K562 (cell line): ENCODE data around the gene PLPP7. TPM values are rescaled to one million over a fixed set of nuclear protein-coding genes. Genes with fewer than 3 reads are reported as not detected.
A peak's percentile ranks its signal among the peaks of the same experiment; 100 is the strongest.

ENCODE experiments used
- ATF2 ChIP-seq: sonication (generic); formaldehyde crosslinking; IDR thresholded peaks from 2 replicates; pipeline ENCODE4 v1.8.1; 2022; ENCODE audit warnings: missing genetic modification reagents
- CREBBP ChIP-seq: IDR thresholded peaks from one replicate; pipeline ENCODE4 v1.6.1; 2012; ENCODE audit warnings: low read depth, mild to moderate bottlenecking, control low read depth, inconsistent platforms, low read length
- HDAC3 ChIP-seq: fragments of 450-650 bp; IDR thresholded peaks from 2 replicates; pipeline ENCODE4 v1.6.1; 2018; ENCODE audit warnings: borderline replicate concordance, mild to moderate bottlenecking, moderate library complexity; ENCODE audit not compliant: partially characterized antibody
- LARP7 ChIP-seq: fragments of 450-650 bp; IDR thresholded peaks from 2 replicates; pipeline ENCODE4 v1.6.1; 2016
- MIER1 ChIP-seq: fragments of 450-650 bp; IDR thresholded peaks from 2 replicates; pipeline ENCODE4 v1.6.1; 2016; ENCODE audit warnings: antibody characterized with exemption, mild to moderate bottlenecking, low read depth
- PRPF4 ChIP-seq: fragments of 200-400 bp; formaldehyde crosslinking; IDR thresholded peaks from one replicate; pipeline ENCODE4 v1.6.1; 2017; ENCODE audit warnings: low read length, low read depth, mild to moderate bottlenecking; ENCODE audit not compliant: insufficient read depth, poor library complexity, severe bottlenecking
- SIX5 ChIP-seq, 2 experiments: IDR thresholded peaks; 2 replicates each; pipeline ENCODE4 v1.6.1; 2011; ENCODE audit warnings: low read length in 2 of 2, borderline replicate concordance in 1 of 2, low read depth in 1 of 2, mild to moderate bottlenecking in 1 of 2, moderate library complexity in 1 of 2; ENCODE audit not compliant: insufficient read depth in 1 of 2
- SOX6 ChIP-seq: fragments of 450-650 bp; IDR thresholded peaks from 2 replicates; pipeline ENCODE4 v1.6.1; 2014; ENCODE audit warnings: mild to moderate bottlenecking
- ZBTB11 ChIP-seq, 3 experiments: fragments of 200-800 bp in 1 of 3; fragments of 250-450 bp in 1 of 3; fragments of 450-650 bp in 1 of 3; sonication (Bioruptor Pico) in 1 of 3; sonication (Bioruptor generic) in 1 of 3; formaldehyde crosslinking in 1 of 3; IDR thresholded peaks; 2 replicates each; pipeline versions ENCODE4 v1.6.1 to v1.8.0; 2016 to 2022; ENCODE audit warnings: mild to moderate bottlenecking in 2 of 3, missing genetic modification characterization in 2 of 3, missing compliant biosample characterization in 1 of 3, moderate library complexity in 1 of 3
- ZNF184 ChIP-seq: sonication (generic); formaldehyde crosslinking; IDR thresholded peaks from 2 replicates; pipeline ENCODE4 v1.5.0; 2020; ENCODE audit warnings: missing genetic modification reagents
- ZNF436 ChIP-seq: fragments of 250-450, 450-650 bp; sonication (Bioruptor Pico); formaldehyde crosslinking; IDR thresholded peaks from 2 replicates; pipeline ENCODE4 v1.7.0; 2020; ENCODE audit warnings: mild to moderate bottlenecking
- ZNF551 ChIP-seq: fragments of 250-450 bp; sonication (Bioruptor Pico); IDR thresholded peaks from 2 replicates; pipeline ENCODE4 v1.5.0; 2021; ENCODE audit warnings: mild to moderate bottlenecking, moderate library complexity
- polyA plus RNA-seq, 8 experiments: library from polyadenylated mRNA; depleted of rRNA in 4 of 8; stranded (reverse) in 5 of 8; unstranded in 3 of 8; fragments of >200 nt; fragmentation: Nextera tagmentation in 2 of 8; fragmentation: Illumina TruSeq in 1 of 8; extraction: Ambion mirVana in 2 of 8; extraction: Trizol in 1 of 8; gene quantifications; 2 replicates each; pipeline versions ENCODE4 v1.2.1 to v1.2.3, GENCODE V29; 2011 to 2014; ENCODE audit warnings: inconsistent platforms in 1 of 8, missing spikeins in 1 of 8
- total RNA-seq, 7 experiments: library from RNA; depleted of rRNA in 6 of 7; stranded (reverse); fragments of >200 nt in 6 of 7; fragmentation: Illumina TruSeq in 2 of 7; extraction: Trizol in 2 of 7; gene quantifications; 2 replicates each; pipeline versions ENCODE4 v1.2.1 to v1.2.3, GENCODE V29; 2011 to 2021; ENCODE audit warnings: low replicate concordance in 1 of 7
- TF ChIP-seq, protein P1 (sequence below), 2 experiments: fragments of 450-650 bp; IDR thresholded peaks; 2 replicates each; pipeline ENCODE4 v1.6.1; 2016; ENCODE audit warnings: mild to moderate bottlenecking in 2 of 2, borderline replicate concordance in 1 of 2, low read depth in 1 of 2, moderate library complexity in 1 of 2

PLPP7 gene
- total and polyA plus RNA-seq, 9 of the 15 experiments (the other 6 are each of a cell fraction or from before 2014, with no cell fraction given) = 0.09 to 0.93 (median 0.18) TPM; not detected in 4

DNA sequence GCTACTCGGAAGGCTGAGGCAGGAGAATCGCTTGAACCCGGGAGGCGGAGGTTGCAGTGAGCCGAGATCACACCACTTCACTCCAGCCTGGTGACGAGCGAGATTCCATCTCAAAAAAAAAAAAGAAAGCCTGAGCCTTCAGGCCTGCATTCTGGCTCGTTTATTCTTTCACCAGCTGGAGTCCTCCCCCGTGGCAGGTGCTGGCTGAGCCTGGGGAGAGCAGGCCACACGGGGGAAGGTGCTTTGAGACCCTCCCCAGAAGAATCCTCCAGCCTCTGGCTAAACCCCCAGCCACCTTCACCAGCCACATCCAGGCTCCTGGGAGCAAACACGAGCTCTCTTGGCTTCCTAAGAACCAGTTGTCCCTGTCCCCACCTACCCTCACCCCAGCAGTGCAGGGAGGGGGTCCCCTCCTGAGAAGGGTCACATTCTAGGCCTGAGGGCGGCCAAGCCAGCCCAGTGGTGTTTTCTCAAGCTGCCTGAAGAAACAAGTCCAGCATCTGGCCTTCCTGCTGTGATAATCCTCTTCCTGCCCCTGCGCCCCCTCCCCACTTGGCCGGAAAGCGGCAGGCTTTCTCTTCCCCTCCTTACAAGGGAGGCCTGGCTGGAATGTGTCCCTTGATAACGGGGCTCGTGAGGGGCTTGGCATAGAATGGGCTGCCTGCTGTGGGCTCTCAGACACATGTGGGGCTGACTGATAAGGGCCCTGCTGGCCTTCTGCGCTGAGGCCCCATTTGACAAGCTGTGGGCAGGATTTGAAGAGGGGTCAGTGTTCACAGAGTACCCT lies 41.5 kb downstream of the PLPP7 start (continued):
- TF ChIP-seq ZNF551 (CRISPR knock-in tag) (no peak), ZBTB11 (CRISPR knock-in tag; IDR thresholded peaks at IDR 0.05) (peak in 2 of 3 experiments; percentile 90 to 98; a peak in 4 of 6 replicates), PRPF4 (no peak), ZNF436 (CRISPR knock-in tag) (no peak), MIER1 (no peak), LARP7 (no peak), ZNF184 (CRISPR knock-in tag) (no peak), HDAC3 (no peak), ATF2 (no peak), SIX5 (IDR thresholded peaks at IDR 0.05; ENCODE audit: borderline replicate concordance in 1 of 2, insufficient read depth in 1 of 2, low read depth in 1 of 2, low read length in 2 of 2) (no peak), SOX6 (peak; percentile 96), CREBBP (no peak)
- TF ChIP-seq, protein P1, sequence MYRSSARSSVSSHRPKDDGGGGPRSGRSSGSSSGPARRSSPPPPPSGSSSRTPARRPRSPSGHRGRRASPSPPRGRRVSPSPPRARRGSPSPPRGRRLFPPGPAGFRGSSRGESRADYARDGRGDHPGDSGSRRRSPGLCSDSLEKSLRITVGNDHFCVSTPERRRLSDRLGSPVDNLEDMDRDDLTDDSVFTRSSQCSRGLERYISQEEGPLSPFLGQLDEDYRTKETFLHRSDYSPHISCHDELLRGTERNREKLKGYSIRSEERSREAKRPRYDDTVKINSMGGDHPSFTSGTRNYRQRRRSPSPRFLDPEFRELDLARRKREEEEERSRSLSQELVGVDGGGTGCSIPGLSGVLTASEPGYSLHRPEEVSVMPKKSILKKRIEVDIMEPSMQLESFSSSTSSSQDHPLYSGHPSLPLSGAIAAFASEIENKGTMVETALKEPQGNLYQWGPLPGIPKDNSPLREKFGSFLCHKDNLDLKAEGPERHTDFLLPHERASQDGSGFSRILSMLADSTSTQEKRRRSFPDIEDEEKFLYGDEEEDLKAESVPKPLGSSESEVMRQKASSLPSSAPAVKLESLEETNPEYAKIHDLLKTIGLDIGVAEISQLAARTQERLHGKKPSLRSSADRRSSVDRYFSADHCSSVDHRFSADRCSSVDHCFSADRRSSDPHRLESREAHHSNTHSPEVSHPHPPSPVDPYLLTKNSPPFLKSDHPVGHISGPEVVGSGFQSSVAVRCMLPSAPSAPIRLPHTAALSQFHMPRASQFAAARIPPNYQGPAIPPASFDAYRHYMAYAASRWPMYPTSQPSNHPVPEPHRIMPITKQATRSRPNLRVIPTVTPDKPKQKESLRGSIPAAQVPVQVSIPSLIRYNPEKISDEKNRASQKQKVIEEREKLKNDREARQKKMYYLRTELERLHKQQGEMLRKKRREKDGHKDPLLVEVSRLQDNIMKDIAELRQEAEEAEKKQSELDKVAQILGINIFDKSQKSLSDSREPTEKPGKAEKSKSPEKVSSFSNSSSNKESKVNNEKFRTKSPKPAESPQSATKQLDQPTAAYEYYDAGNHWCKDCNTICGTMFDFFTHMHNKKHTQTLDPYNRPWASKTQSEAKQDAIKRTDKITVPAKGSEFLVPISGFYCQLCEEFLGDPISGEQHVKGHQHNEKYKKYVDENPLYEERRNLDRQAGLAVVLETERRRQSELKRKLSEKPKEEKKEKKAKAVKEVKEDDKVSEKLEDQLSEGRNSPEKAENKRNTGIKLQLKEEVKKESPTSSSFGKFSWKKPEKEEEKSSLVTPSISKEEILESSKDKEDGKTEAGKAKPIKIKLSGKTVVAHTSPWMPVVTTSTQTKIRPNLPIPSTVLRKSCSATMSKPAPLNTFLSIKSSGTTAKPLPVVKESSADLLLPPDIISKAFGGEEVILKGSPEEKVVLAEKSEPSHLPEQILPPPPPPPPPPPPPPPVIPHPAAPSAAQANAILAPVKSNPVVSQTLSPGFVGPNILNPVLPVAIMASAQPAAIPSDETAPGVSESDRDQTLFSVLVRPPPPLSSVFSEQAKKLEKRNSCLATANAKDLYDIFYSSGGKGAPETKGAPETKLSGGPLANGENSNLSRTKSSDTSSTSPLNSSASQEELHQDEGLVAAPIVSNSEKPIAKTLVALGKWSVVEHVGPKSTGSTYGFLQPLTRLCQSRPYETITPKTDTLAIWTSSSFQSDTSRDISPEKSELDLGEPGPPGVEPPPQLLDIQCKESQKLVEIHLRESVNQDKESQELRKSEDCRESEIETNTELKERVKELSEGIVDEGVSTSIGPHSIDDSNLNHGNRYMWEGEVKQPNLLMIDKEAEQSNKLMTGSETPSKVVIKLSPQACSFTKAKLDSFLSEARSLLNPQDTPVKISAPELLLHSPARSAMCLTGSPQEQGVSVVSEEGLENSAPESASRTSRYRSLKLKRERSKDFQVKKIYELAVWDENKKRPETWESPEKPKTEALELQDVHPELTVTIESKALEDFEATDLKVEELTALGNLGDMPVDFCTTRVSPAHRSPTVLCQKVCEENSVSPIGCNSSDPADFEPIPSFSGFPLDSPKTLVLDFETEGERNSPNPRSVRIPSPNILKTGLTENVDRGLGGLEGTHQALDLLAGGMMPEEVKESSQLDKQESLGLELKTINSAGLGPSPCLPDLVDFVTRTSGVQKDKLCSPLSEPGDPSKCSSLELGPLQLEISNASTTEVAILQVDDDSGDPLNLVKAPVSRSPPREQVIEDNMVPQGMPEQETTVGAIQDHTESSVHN (IDR thresholded peaks at IDR 0.05; ENCODE audit: borderline replicate concordance in 1 of 2, low read depth in 1 of 2) = no peak; a peak in 1 of 4 replicates
